Tibial artery (tissue), 4 donors: ENCODE data around the gene NCDN.
A peak's percentile ranks its signal among the peaks of the same experiment; 100 is the strongest.
"Not testable (repeated sequence)": the region's sequence is repeated elsewhere in the genome, so short reads cannot be mapped to it uniquely, and the experiment has no call there.

ENCODE experiments used
- DNase-seq, 2 donors: peaks; one replicate each; pipeline ENCODE4 v3.0.0-alpha.2; 2019
- H3K27ac ChIP-seq, 2 donors: fragments of 200-600 bp; sonication (generic) in 1 of 2; 1 replicate in 1 of 2; 2 replicates in 1 of 2; pipeline ENCODE4 v1.5.1; 2018 to 2019; ENCODE audit warnings: mild to moderate bottlenecking in 1 of 2
- H3K27me3 ChIP-seq, 2 donors: fragments of 200-600 bp; sonication (generic) in 1 of 2; one replicate each; pipeline versions ENCODE4 v1.5.1 to v1.6.0; 2016 to 2019
- H3K36me3 ChIP-seq, 3 donors: fragments of 200-600 bp; sonication (generic) in 2 of 3; one replicate each; pipeline ENCODE4 v1.5.1; 2016 to 2019; ENCODE audit warnings: mild to moderate bottlenecking in 2 of 3
- H3K4me1 ChIP-seq, 4 donors: fragments of 200-600 bp; sonication (generic) in 2 of 4; 1 replicate in 3 of 4; 2 replicates in 1 of 4; pipeline ENCODE4 v1.5.1; 2016 to 2019
- H3K4me3 ChIP-seq, 2 donors: fragments of 200-600 bp; sonication (generic) in 1 of 2; 1 replicate in 1 of 2; 2 replicates in 1 of 2; pipeline ENCODE4 v1.5.1; 2018 to 2019; ENCODE audit warnings: mild to moderate bottlenecking in 2 of 2
- H3K9me3 ChIP-seq, 3 donors: fragments of 200-600 bp; sonication (generic) in 1 of 3; one replicate each; pipeline ENCODE4 v1.5.1; 2016 to 2019
- CTCF ChIP-seq, 2 experiments: fragments of 200-600 bp in 1 of 2; fragments of 450-650 bp in 1 of 2; IDR thresholded peaks; one replicate each; pipeline ENCODE4 v1.5.1; 2017 to 2019; ENCODE audit warnings: antibody characterized with exemption in 2 of 2, mild to moderate bottlenecking in 1 of 2, moderate library complexity in 1 of 2
- intact Hi-C: fragments of 100-400 bp; cut with DNase I; formaldehyde crosslinking; loops from one replicate; pipeline ENCODE4 v1.15.0; 2023; ENCODE audit warnings: low total_unique reads

NCDN gene

GRCh38 chr1:35576061-35576765, 18.6 kb downstream of the NCDN start:
- intact Hi-C loops: no loop called here
- Histone ChIP-seq H3K9me3 (no peaks in the 10 kb centered on the region), H3K4me1 (peaks cover 0 to 35% (median 28%) of the 10 kb centered on the region in 4 donors), H3K27me3 (peaks cover 0 to 62% of the 10 kb centered on the region in 2 donors), H3K4me3 (peak overlapping the region in 1 of 2 donors; percentile 53), H3K36me3 (no peaks in the 10 kb centered on the region), H3K27ac (no peak overlapping the region)
- DNase-seq: no peak
- no peak for TF ChIP-seq CTCF (IDR thresholded peaks at IDR 0.05)

GRCh38 chr1:35576766-35577070, 19.1 kb downstream of the NCDN start:
- peaks cover 0 to 57% of the 10 kb centered on the region in 2 donors for H3K27me3 ChIP-seq
- H3K9me3 ChIP-seq, DNase-seq, H3K27ac ChIP-seq, H3K36me3 ChIP-seq, intact Hi-C loops: not testable (repeated sequence)
- H3K4me1 ChIP-seq: peaks cover 0 to 35% (median 28%) of the 10 kb centered on the region in 4 donors
- H3K4me3 ChIP-seq: peak overlapping the region; percentile 48 to 53

- H3K4me3 ChIP-seq: peak overlapping the region; percentile 48 to 53
- intact Hi-C loops: no loop called here
- no peaks in the 10 kb centered on the region for H3K36me3 ChIP-seq
- peaks cover 0 to 51% of the 10 kb centered on the region in 2 donors for H3K27me3 ChIP-seq
- H3K4me1 ChIP-seq: peaks cover 0 to 35% (median 28%) of the 10 kb centered on the region in 4 donors
- no peak for TF ChIP-seq CTCF (IDR thresholded peaks at IDR 0.05)
- no peaks in the 10 kb centered on the region for H3K9me3 ChIP-seq
- DNase-seq: no peak
- H3K27ac ChIP-seq: peak overlapping the region in 1 of 2 donors; percentile 7
Observed at GRCh38 chr1:35577071-35577998, 19.7 kb downstream of the NCDN start.

- intact Hi-C loops: no loop called here
- Histone ChIP-seq H3K9me3 (no peaks in the 10 kb centered on the region), H3K36me3 (no peaks in the 10 kb centered on the region), H3K4me3 (no peak overlapping the region), H3K27ac (no peak overlapping the region), H3K27me3 (peaks cover 0 to 17% of the 10 kb centered on the region in 2 donors), H3K4me1 (peaks cover 0 to 19% (median 15%) of the 10 kb centered on the region in 4 donors)
- DNase-seq: no peak
- no peak for TF ChIP-seq CTCF (IDR thresholded peaks at IDR 0.05)
Observed at GRCh38 chr1:35580949-35581388, 23.4 kb downstream of the NCDN start.

- H3K4me3 ChIP-seq, H3K27ac ChIP-seq, H3K36me3 ChIP-seq, intact Hi-C loops, DNase-seq, H3K9me3 ChIP-seq: not testable (repeated sequence)
- H3K27me3 ChIP-seq: peaks cover 0 to 10% of the 10 kb centered on the region in 2 donors
- H3K4me1 ChIP-seq: peaks cover 0 to 19% (median 14%) of the 10 kb centered on the region in 4 donors
Observed at GRCh38 chr1:35581621-35582020, 24.0 kb downstream of the NCDN start.

GRCh38 chr1:35585281-35585680, 27.7 kb downstream of the NCDN start:
- DNase-seq: peak in 1 of 2 donors; percentile 39
- no peak overlapping the region for H3K4me3 ChIP-seq
- no peaks in the 10 kb centered on the region for H3K4me1 ChIP-seq
- H3K36me3 ChIP-seq: peaks cover 0 to 5% (median 0%) of the 10 kb centered on the region in 3 donors
- no peaks in the 10 kb centered on the region for H3K9me3 ChIP-seq
- intact Hi-C loops: no loop called here
- no peak overlapping the region for H3K27ac ChIP-seq
- H3K27me3 ChIP-seq: no peaks in the 10 kb centered on the region
- no peak for TF ChIP-seq CTCF (IDR thresholded peaks at IDR 0.05)

- H3K27me3 ChIP-seq, H3K4me3 ChIP-seq, H3K9me3 ChIP-seq, intact Hi-C loops, H3K4me1 ChIP-seq, H3K27ac ChIP-seq: not testable (repeated sequence)
- peak in 1 of 2 donors; percentile 29 for DNase-seq
- H3K36me3 ChIP-seq: peaks cover 0 to 10% (median 3%) of the 10 kb centered on the region in 3 donors
Observed at GRCh38 chr1:35585805-35586204, 28.2 kb downstream of the NCDN start.
